Measurements from ENCODE around the gene C9orf152. TPM values are rescaled to one million over a fixed set of nuclear protein-coding genes. Genes with fewer than 3 reads are reported as not detected.

Gene C9orf152
- total RNA-seq, 1 experiment from 2014 or later, result not detected

GRCh38 chr9:110224583-110224982 is 16.6 kb upstream of the C9orf152 start (continued):
- TF ChIP-seq PRDM15 (CRISPR knock-in tag; IDR thresholded peaks at IDR 0.05) (no peak), ZNF671 (CRISPR knock-in tag; IDR thresholded peaks at IDR 0.05) (no peak), HMGXB4 (CRISPR knock-in tag; IDR thresholded peaks at IDR 0.05) (no peak), ZNF281 (CRISPR knock-in tag; IDR thresholded peaks at IDR 0.05) (no peak), USF2 (CRISPR knock-in tag; IDR thresholded peaks at IDR 0.05) (no peak), ZNF416 (CRISPR knock-in tag; IDR thresholded peaks at IDR 0.05) (no peak), ATF1 (CRISPR knock-in tag; IDR thresholded peaks at IDR 0.05) (no peak), NFE2L1 (CRISPR knock-in tag; IDR thresholded peaks at IDR 0.05) (no peak), FOXP4 (CRISPR knock-in tag; IDR thresholded peaks at IDR 0.05) (no peak), ARID4B (CRISPR knock-in tag; IDR thresholded peaks at IDR 0.05; ENCODE audit: borderline replicate concordance) (no peak), STAT6 (CRISPR knock-in tag; conservative IDR thresholded peaks at IDR 0.05; ENCODE audit: low read depth) (no peak), CDX4 (CRISPR knock-in tag; IDR thresholded peaks at IDR 0.05; ENCODE audit: borderline replicate concordance) (no peak), GTF2I (CRISPR knock-in tag; conservative IDR thresholded peaks at IDR 0.05) (no peak), ZSCAN18 (CRISPR knock-in tag; IDR thresholded peaks at IDR 0.05) (no peak), ETV6 (CRISPR knock-in tag; IDR thresholded peaks at IDR 0.05) (no peak)
